Peyer's patch (tissue), 4 donors: ENCODE results near the gene PEX26.

Experiments
- CTCF ChIP-seq, 6 experiments: fragments of 450-650 bp in 4 of 6; fragments of 200-600 bp in 2 of 6; sonication (generic) in 1 of 6; IDR thresholded peaks; one replicate each; pipeline ENCODE4 v1.5.1; 2017 to 2019; ENCODE audit warnings: antibody characterized with exemption in 6 of 6, mild to moderate bottlenecking in 3 of 6, moderate library complexity in 1 of 6
- POLR2A ChIP-seq, 2 donors: fragments of 450-650 bp; IDR thresholded peaks; one replicate each; pipeline ENCODE4 v1.5.1; 2017; ENCODE audit warnings: antibody characterized with exemption in 2 of 2, mild to moderate bottlenecking in 2 of 2, moderate library complexity in 2 of 2

- TF ChIP-seq CTCF (IDR thresholded peaks at IDR 0.05) = no peak
- no peak for TF ChIP-seq POLR2A (IDR thresholded peaks at IDR 0.05)
Measured at GRCh38 chr22:18146389-18146753, 68.6 kb downstream of the PEX26 start.
